GM12878 (cell line): ENCODE results near the gene STIL. TPM values are rescaled to one million over a fixed set of nuclear protein-coding genes. Genes with fewer than 3 reads are reported as not detected.

Experiments
- ATAC-seq: fragments of 200-7000 bp; cut with Tn5 transposase; 3 replicates; pipeline ENCODE4 v1.9.1; 2020; ENCODE audit warnings: mild to moderate bottlenecking, moderate library complexity
- BruUV-seq: library from RNA; stranded (reverse); fragments of 400-500 nt; replicated peaks from 2 replicates; lab custom pipeline; 2021; lab: Mats Ljungman, UMichigan
- CTCF ChIA-PET: fragments of 300-600 bp; sonication (Branson Sonifier 250); formaldehyde crosslinking; extraction: SDS; loops from one replicate; lab custom pipeline; 2021; ENCODE audit warnings: inconsistent platforms; lab: Yijun Ruan, JAX
- POLR2A ChIA-PET: fragments of 350-600 bp; formaldehyde crosslinking; extraction: SDS; loops from one replicate; lab custom pipeline; 2021; ENCODE audit warnings: inconsistent platforms; lab: Charles Lee
- RAD21 ChIA-PET: fragments of 300-600 bp; sonication (Branson Sonifier 250); formaldehyde crosslinking; loops from one replicate; lab custom pipeline; 2023; ENCODE audit warnings: antibody characterized with exemption; ENCODE audit not compliant: unreplicated experiment; lab: Charles Lee
- SMC1A ChIA-PET: fragments of 300-600 bp; sonication (Branson Sonifier 250); formaldehyde crosslinking; loops from one replicate; lab custom pipeline; 2023; ENCODE audit not compliant: unreplicated experiment, uncharacterized antibody; lab: Charles Lee
- DNase-seq: peaks from one replicate; pipeline ENCODE4 v3.0.0-alpha.2; 2011; ENCODE audit warnings: low read depth, low spot score
- FAIRE-seq: peaks from 3 replicates; lab custom pipeline; 2011; peaks lifted over from hg19 to GRCh38; lab: Jason Lieb, UNC
- H2AFZ ChIP-seq: 2 replicates; pipeline ENCODE4 v1.6.0; 2011; ENCODE audit warnings: low read depth, low read length, control low read depth; ENCODE audit not compliant: control insufficient read depth
- H3K27ac ChIP-seq: 2 replicates; pipeline ENCODE4 v1.5.1; 2011; ENCODE audit warnings: control low read depth; ENCODE audit not compliant: control insufficient read depth, insufficient read depth
- H3K27me3 ChIP-seq, 2 experiments: replicated peaks in 1 of 2; 2 replicates each; pipeline versions ENCODE4 v1.6.0 to v1.6.1; 2011; ENCODE audit warnings: low read length in 1 of 2; ENCODE audit not compliant: control insufficient read depth in 2 of 2, insufficient read depth in 2 of 2
- H3K36me3 ChIP-seq, 2 experiments: 2 replicates each; pipeline ENCODE4 v1.5.1; 2011; ENCODE audit warnings: low read length in 1 of 2; ENCODE audit not compliant: control insufficient read depth in 2 of 2, insufficient read depth in 2 of 2
- H3K4me1 ChIP-seq: 2 replicates; pipeline ENCODE4 v1.6.1; 2011; ENCODE audit warnings: mild to moderate bottlenecking, low read length, moderate library complexity, mixed read lengths; ENCODE audit not compliant: control insufficient read depth, insufficient read depth
- H3K4me2 ChIP-seq: 2 replicates; pipeline ENCODE4 v1.6.0; 2011; ENCODE audit warnings: control low read depth; ENCODE audit not compliant: control insufficient read depth, insufficient read depth
- H3K4me3 ChIP-seq: fragments of 200-600 bp; sonication (generic); 2 replicates; pipeline ENCODE4 v1.5.1; 2016
- H3K79me2 ChIP-seq: 2 replicates; pipeline ENCODE4 v1.6.0; 2011; ENCODE audit warnings: low read length; ENCODE audit not compliant: control insufficient read depth, insufficient read depth
- H3K9ac ChIP-seq: 2 replicates; pipeline ENCODE4 v1.8.0; 2011; ENCODE audit warnings: low read length, control low read depth, mixed read lengths; ENCODE audit not compliant: control insufficient read depth, insufficient read depth
- H3K9me3 ChIP-seq: replicated peaks from 3 replicates; pipeline ENCODE4 v1.5.1; 2011; ENCODE audit warnings: mild to moderate bottlenecking, low read length; ENCODE audit not compliant: control insufficient read depth, insufficient read depth
- H4K20me1 ChIP-seq: 2 replicates; pipeline ENCODE4 v1.6.0; 2011; ENCODE audit not compliant: control insufficient read depth, insufficient read depth
- ASH2L ChIP-seq: fragments of 300-600, 200-600 bp; sonication (generic); IDR thresholded peaks from 2 replicates; pipeline ENCODE4 v1.6.1; 2017; ENCODE audit warnings: low read depth, mild to moderate bottlenecking, borderline replicate concordance
- CBX3 ChIP-seq: fragments of 200-600 bp; sonication (generic); IDR thresholded peaks from 2 replicates; pipeline ENCODE4 v1.6.1; 2016; ENCODE audit warnings: low read depth, borderline replicate concordance
- GATAD2B ChIP-seq: fragments of 450-650 bp; conservative IDR thresholded peaks from 2 replicates; pipeline ENCODE4 v1.6.1; 2017; ENCODE audit warnings: low read depth, mild to moderate bottlenecking, moderate library complexity
- JUND ChIP-seq: IDR thresholded peaks from 2 replicates; pipeline ENCODE4 v1.6.1; 2012; ENCODE audit warnings: low read depth, mild to moderate bottlenecking, low read length, improper control_type of control experiment, moderate library complexity
- KLF5 ChIP-seq: fragments of 450-650 bp; IDR thresholded peaks from 2 replicates; pipeline ENCODE4 v1.6.1; 2014; ENCODE audit warnings: mild to moderate bottlenecking; ENCODE audit not compliant: partially characterized antibody
- MXI1 ChIP-seq: fragments of 150-350 bp; IDR thresholded peaks from 2 replicates; pipeline ENCODE4 v1.6.1; 2011; ENCODE audit warnings: low read depth, mild to moderate bottlenecking, inconsistent platforms, low read length, improper control_type of control experiment
- MYC ChIP-seq: IDR thresholded peaks from 2 replicates; pipeline ENCODE4 v1.6.1; 2011; ENCODE audit warnings: mild to moderate bottlenecking, low read length, moderate library complexity, inconsistent platforms; ENCODE audit not compliant: insufficient read depth, insufficient replicate concordance, insufficient read length, severe bottlenecking
- REST ChIP-seq: IDR thresholded peaks from 2 replicates; pipeline ENCODE4 v1.6.1; 2012; ENCODE audit warnings: mild to moderate bottlenecking, low read depth, low read length
- RFX5 ChIP-seq: IDR thresholded peaks from 2 replicates; pipeline ENCODE4 v1.6.1; 2011; ENCODE audit warnings: low read depth, low read length, improper control_type of control experiment
- SRF ChIP-seq, 2 experiments: IDR thresholded peaks; 2 replicates each; pipeline ENCODE4 v1.6.1; 2011; ENCODE audit warnings: low read depth in 2 of 2, low read length in 2 of 2, mild to moderate bottlenecking in 1 of 2, moderate library complexity in 1 of 2
- ZNF384 ChIP-seq: IDR thresholded peaks from 2 replicates; pipeline ENCODE4 v1.6.1; 2012; ENCODE audit warnings: low read depth, mild to moderate bottlenecking, low read length, improper control_type of control experiment, borderline replicate concordance
- WGBS: methylation state at CpG from one replicate; pipeline ENCODE4 v1.1.6; 2016; ENCODE audit warnings: low lambda C conversion rate; ENCODE audit not compliant: insufficient replicate concordance, insufficient coverage; ENCODE audit errors: missing lambda C conversion rate; 5-methylcytosine and 5-hydroxymethylcytosine counted together
- in situ Hi-C: fragments of 300-500 bp; cut with MboI; formaldehyde crosslinking; loops from 9 replicates; pipeline ENCODE4 v1.14.3; 2018; ENCODE audit warnings: mixed read lengths
- intact Hi-C: fragments of 100-400 bp; cut with micrococcal nuclease; formaldehyde crosslinking; loops from one replicate; pipeline ENCODE4 v1.14.2; 2022; ENCODE audit not compliant: unreplicated experiment
- polyA plus RNA-seq, 11 experiments: library from polyadenylated mRNA; depleted of rRNA in 4 of 11; unstranded in 6 of 11; stranded (reverse) in 5 of 11; fragments of >200 nt; fragmentation: Nextera tagmentation in 4 of 11; fragmentation: Illumina TruSeq in 1 of 11; extraction: Ambion mirVana in 4 of 11; extraction: Trizol in 1 of 11; gene quantifications; 1 replicate in 1 of 11; 2 replicates in 10 of 11; pipeline versions ENCODE4 v1.2.1 to v1.2.3, GENCODE V29; 2011 to 2016; ENCODE audit warnings: inconsistent platforms in 2 of 11, missing spikeins in 2 of 11, low read depth in 1 of 11
- total RNA-seq, 4 experiments: library from RNA; depleted of rRNA in 3 of 4; stranded (reverse); fragments of >200 nt in 3 of 4; fragmentation: Illumina TruSeq in 1 of 4; extraction: Trizol in 1 of 4; gene quantifications; 2 replicates each; pipeline versions ENCODE4 v1.2.1 to v1.2.3, GENCODE V29; 2013 to 2021
- TF ChIP-seq, protein P1 (sequence below): IDR thresholded peaks from 2 replicates; pipeline ENCODE4 v1.6.1; 2012; ENCODE audit warnings: low read depth, low read length, improper control_type of control experiment
- TF ChIP-seq, protein P2 (sequence below): fragments of 450-650 bp; formaldehyde crosslinking; IDR thresholded peaks from 2 replicates; pipeline ENCODE4 v1.5.0; 2022; ENCODE audit warnings: mild to moderate bottlenecking, missing genetic modification characterization

Gene STIL
- total and polyA plus RNA-seq, 10 of the 15 experiments (the other 5 are each of a cell fraction or from before 2014, with no cell fraction given): 6.0 to 35.1 (median 26.5) TPM

DNA sequence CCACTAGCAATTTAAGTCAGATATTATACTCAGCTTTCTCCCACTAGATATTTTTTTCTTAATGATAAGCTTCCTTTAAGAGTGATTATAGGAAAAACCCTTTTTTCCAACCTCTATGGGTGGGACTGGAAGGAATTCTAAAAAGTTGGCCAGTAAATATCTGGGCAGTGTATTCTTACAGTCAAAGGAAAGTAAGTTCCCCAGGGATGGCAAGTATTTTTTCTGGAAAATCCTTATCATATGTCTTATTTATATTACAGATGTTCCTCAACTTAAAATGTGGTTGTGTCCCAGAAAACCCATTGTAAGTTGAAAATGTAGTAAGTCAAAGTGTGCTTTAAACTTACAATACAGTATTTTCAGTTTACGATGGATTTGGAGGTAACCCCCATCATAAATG, 48.9 kb upstream of the STIL start:
- Histone ChIP-seq H3K27me3 (no peaks in the 10 kb centered on the region), H2AFZ (no peak overlapping the region), H3K4me2 (no peak overlapping the region), H3K4me1 (no peaks in the 10 kb centered on the region), H3K36me3 (peaks cover 0 to 1% of the 10 kb centered on the region in 2 experiments; a peak in 1 of 4 replicates), H3K9ac (no peak overlapping the region), H3K4me3 (no peak overlapping the region), H3K79me2 (peaks cover 8% of the 10 kb centered on the region), H3K27ac (no peak overlapping the region), H4K20me1 (no peaks in the 10 kb centered on the region; the same call in 1 of the 2 replicates), H3K9me3 (no peaks in the 10 kb centered on the region)
- ChIA-PET CTCF (interaction anchor here (1.7 kb wide), 1 partner anchor 14 kb away, joined by 5 read pairs; no protein-coding TSS in a partner anchor), SMC1A (interaction anchor here (1.2 kb wide), 1 partner anchor 24 kb away, joined by 3 read pairs; no protein-coding TSS in a partner anchor), RAD21 (interaction anchor here (0.6 kb wide), 1 partner anchor 25 kb away, joined by 3 read pairs; no protein-coding TSS in a partner anchor), POLR2A (no interaction called here)
- no peak for TF ChIP-seq RFX5
- no peak for TF ChIP-seq ZNF384
- no peak for TF ChIP-seq MYC
- no peak for TF ChIP-seq SRF (IDR thresholded peaks at IDR 0.05; ENCODE audit: low read depth in 2 of 2, low read length in 2 of 2)
- TF ChIP-seq, protein P1, sequence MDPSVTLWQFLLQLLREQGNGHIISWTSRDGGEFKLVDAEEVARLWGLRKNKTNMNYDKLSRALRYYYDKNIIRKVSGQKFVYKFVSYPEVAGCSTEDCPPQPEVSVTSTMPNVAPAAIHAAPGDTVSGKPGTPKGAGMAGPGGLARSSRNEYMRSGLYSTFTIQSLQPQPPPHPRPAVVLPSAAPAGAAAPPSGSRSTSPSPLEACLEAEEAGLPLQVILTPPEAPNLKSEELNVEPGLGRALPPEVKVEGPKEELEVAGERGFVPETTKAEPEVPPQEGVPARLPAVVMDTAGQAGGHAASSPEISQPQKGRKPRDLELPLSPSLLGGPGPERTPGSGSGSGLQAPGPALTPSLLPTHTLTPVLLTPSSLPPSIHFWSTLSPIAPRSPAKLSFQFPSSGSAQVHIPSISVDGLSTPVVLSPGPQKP: no peak
- no peak for TF ChIP-seq KLF5
- no peak for TF ChIP-seq JUND
- TF ChIP-seq CBX3: no peak
- TF ChIP-seq GATAD2B: no peak
- no peak for TF ChIP-seq MXI1
- TF ChIP-seq, protein P2, sequence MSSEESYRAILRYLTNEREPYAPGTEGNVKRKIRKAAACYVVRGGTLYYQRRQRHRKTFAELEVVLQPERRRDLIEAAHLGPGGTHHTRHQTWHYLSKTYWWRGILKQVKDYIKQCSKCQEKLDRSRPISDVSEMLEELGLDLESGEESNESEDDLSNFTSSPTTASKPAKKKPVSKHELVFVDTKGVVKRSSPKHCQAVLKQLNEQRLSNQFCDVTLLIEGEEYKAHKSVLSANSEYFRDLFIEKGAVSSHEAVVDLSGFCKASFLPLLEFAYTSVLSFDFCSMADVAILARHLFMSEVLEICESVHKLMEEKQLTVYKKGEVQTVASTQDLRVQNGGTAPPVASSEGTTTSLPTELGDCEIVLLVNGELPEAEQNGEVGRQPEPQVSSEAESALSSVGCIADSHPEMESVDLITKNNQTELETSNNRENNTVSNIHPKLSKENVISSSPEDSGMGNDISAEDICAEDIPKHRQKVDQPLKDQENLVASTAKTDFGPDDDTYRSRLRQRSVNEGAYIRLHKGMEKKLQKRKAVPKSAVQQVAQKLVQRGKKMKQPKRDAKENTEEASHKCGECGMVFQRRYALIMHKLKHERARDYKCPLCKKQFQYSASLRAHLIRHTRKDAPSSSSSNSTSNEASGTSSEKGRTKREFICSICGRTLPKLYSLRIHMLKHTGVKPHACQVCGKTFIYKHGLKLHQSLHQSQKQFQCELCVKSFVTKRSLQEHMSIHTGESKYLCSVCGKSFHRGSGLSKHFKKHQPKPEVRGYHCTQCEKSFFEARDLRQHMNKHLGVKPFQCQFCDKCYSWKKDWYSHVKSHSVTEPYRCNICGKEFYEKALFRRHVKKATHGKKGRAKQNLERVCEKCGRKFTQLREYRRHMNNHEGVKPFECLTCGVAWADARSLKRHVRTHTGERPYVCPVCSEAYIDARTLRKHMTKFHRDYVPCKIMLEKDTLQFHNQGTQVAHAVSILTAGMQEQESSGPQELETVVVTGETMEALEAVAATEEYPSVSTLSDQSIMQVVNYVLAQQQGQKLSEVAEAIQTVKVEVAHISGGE (CRISPR knock-in tag): no peak
- TF ChIP-seq REST: no peak
- TF ChIP-seq ASH2L: no peak
- no peak for FAIRE-seq
- in situ Hi-C loops: no loop called here
- no TSS peak for BruUV-seq
- intact Hi-C loops: no loop called here
- DNase-seq: no peak
- 100% methylated on average over 1 of the region's 1 CpG for WGBS
- ATAC-seq: no peak
